Esophagus muscularis mucosa (tissue), 4 donors: ENCODE data around the gene ITPR2. TPM values are rescaled to one million over a fixed set of nuclear protein-coding genes. Genes with fewer than 3 reads are reported as not detected.
A peak's percentile ranks its signal among the peaks of the same experiment; 100 is the strongest.

Source experiments
- DNase-seq: peaks from one replicate; pipeline ENCODE4 v3.0.0-alpha.2; 2017; ENCODE audit errors: extremely low spot score
- H3K27ac ChIP-seq, 4 donors: fragments of 200-600 bp; sonication (generic); replicated peaks in 1 of 4; 1 replicate in 3 of 4; 2 replicates in 1 of 4; pipeline ENCODE4 v1.5.1; 2016 to 2019; ENCODE audit warnings: mild to moderate bottlenecking in 1 of 4
- H3K27me3 ChIP-seq, 4 donors: fragments of 200-600 bp; sonication (generic); one replicate each; pipeline versions ENCODE4 v1.5.1 to v1.6.0; 2016 to 2019
- H3K36me3 ChIP-seq, 4 donors: fragments of 200-600 bp; sonication (generic); one replicate each; pipeline ENCODE4 v1.5.1; 2016 to 2019
- H3K4me1 ChIP-seq, 4 donors: fragments of 200-600 bp; sonication (generic); one replicate each; pipeline ENCODE4 v1.5.1; 2016 to 2019
- H3K4me3 ChIP-seq, 4 donors: fragments of 200-600 bp; sonication (generic); 1 replicate in 2 of 4; 2 replicates in 2 of 4; pipeline ENCODE4 v1.5.1; 2016 to 2019; ENCODE audit warnings: mild to moderate bottlenecking in 4 of 4, moderate library complexity in 1 of 4
- H3K9me3 ChIP-seq, 4 donors: fragments of 200-600 bp; sonication (generic); 1 replicate in 3 of 4; 2 replicates in 1 of 4; pipeline ENCODE4 v1.5.1; 2016 to 2019
- CTCF ChIP-seq, 3 experiments: fragments of 200-600 bp in 2 of 3; fragments of 450-650 bp in 1 of 3; sonication (generic) in 2 of 3; IDR thresholded peaks; one replicate each; pipeline ENCODE4 v1.5.1; 2017 to 2019; ENCODE audit warnings: antibody characterized with exemption in 3 of 3, mild to moderate bottlenecking in 2 of 3, moderate library complexity in 1 of 3
- EP300 ChIP-seq: sonication (generic); formaldehyde crosslinking; IDR thresholded peaks from one replicate; pipeline ENCODE4 v1.6.1; 2017; ENCODE audit warnings: antibody characterized with exemption
- POLR2A ChIP-seq: fragments of 450-650 bp; IDR thresholded peaks from one replicate; pipeline ENCODE4 v1.6.1; 2017; ENCODE audit warnings: antibody characterized with exemption, moderate library complexity, mild to moderate bottlenecking, low read depth
- POLR2AphosphoS5 ChIP-seq, 2 donors: sonication (generic); formaldehyde crosslinking; IDR thresholded peaks; one replicate each; pipeline ENCODE4 v1.6.1; 2017; ENCODE audit warnings: antibody characterized with exemption in 2 of 2
- WGBS: methylation state at CpG from one replicate; pipeline ENCODE4 v1.1.5; 2018; 5-methylcytosine and 5-hydroxymethylcytosine counted together
- intact Hi-C: fragments of 100-400 bp; cut with DNase I; formaldehyde crosslinking; loops from one replicate; pipeline ENCODE4 v1.15.1; 2023
- total RNA-seq, 4 donors: library from RNA; depleted of rRNA; stranded (reverse); fragments of >200 nt; gene quantifications; one replicate each; pipeline versions ENCODE4 v1.1.0 to v1.2.1, GENCODE V29; 2016

ITPR2 gene
- total RNA-seq, 4 donors from 2014 or later: 23.7 to 26.6 (median 25.4) TPM

GRCh38 chr12:26853303-26854030, 20.5 kb upstream of the ITPR2 start:
- DNase-seq: peak; percentile 91
- H3K27ac ChIP-seq: no peak overlapping the region
- intact Hi-C loops: loop anchor here (1.0 to 10.0 kb wide), 2 partner anchors 32 to 161 kb away; partner anchors contain the start of gene TM7SF3
- no peaks in the 10 kb centered on the region for H3K9me3 ChIP-seq
- H3K4me3 ChIP-seq: no peak overlapping the region
- H3K4me1 ChIP-seq: peaks cover 0 to 10% (median 3%) of the 10 kb centered on the region in 4 donors
- H3K36me3 ChIP-seq: no peaks in the 10 kb centered on the region
- WGBS: 43% methylated on average over 9 of the region's 12 CpGs
- TF ChIP-seq POLR2A: no peak
- TF ChIP-seq EP300: no peak
- peak; percentile 85 to 93 (median 86) for TF ChIP-seq CTCF (IDR thresholded peaks at IDR 0.05)
- no peak for TF ChIP-seq POLR2AphosphoS5 (IDR thresholded peaks at IDR 0.05)
- no peaks in the 10 kb centered on the region for H3K27me3 ChIP-seq

- intact Hi-C loops: loop anchor here (10.0 kb wide), 1 partner anchor 164 kb away; the partner anchor contains the start of gene TM7SF3
- TF ChIP-seq EP300 (no peak), CTCF (IDR thresholded peaks at IDR 0.05) (no peak), POLR2A (no peak), POLR2AphosphoS5 (IDR thresholded peaks at IDR 0.05) (no peak)
- no peaks in the 10 kb centered on the region for H3K36me3 ChIP-seq
- H3K27ac ChIP-seq: no peak overlapping the region
- no peaks in the 10 kb centered on the region for H3K27me3 ChIP-seq
- DNase-seq: no peak
- WGBS: 60% methylated on average over 2 of the region's 2 CpGs
- H3K4me1 ChIP-seq: peaks cover 0 to 10% (median 6%) of the 10 kb centered on the region in 4 donors
- H3K4me3 ChIP-seq: no peak overlapping the region
- no peaks in the 10 kb centered on the region for H3K9me3 ChIP-seq
Observed at GRCh38 chr12:26851031-26851809, 18.2 kb upstream of the ITPR2 start.

- Histone ChIP-seq H3K4me1 (peaks cover 0 to 15% (median 9%) of the 10 kb centered on the region in 4 donors), H3K27me3 (no peaks in the 10 kb centered on the region), H3K36me3 (no peaks in the 10 kb centered on the region), H3K9me3 (no peaks in the 10 kb centered on the region), H3K27ac (no peak overlapping the region), H3K4me3 (no peak overlapping the region)
- intact Hi-C loops: no loop called here
- no peak for TF ChIP-seq POLR2A
- TF ChIP-seq EP300: no peak
- TF ChIP-seq CTCF (IDR thresholded peaks at IDR 0.05): no peak
- no peak for TF ChIP-seq POLR2AphosphoS5 (IDR thresholded peaks at IDR 0.05)
- no peak for DNase-seq
- WGBS: 87% methylated on average over 6 of the region's 6 CpGs
Observed at GRCh38 chr12:26848156-26848825, 15.3 kb upstream of the ITPR2 start.

GRCh38 chr12:26847431-26847830, 14.4 kb upstream of the ITPR2 start:
- H3K27me3 ChIP-seq: no peaks in the 10 kb centered on the region
- H3K27ac ChIP-seq: no peak overlapping the region
- peaks cover 0 to 15% (median 9%) of the 10 kb centered on the region in 4 donors for H3K4me1 ChIP-seq
- H3K36me3 ChIP-seq: no peaks in the 10 kb centered on the region
- intact Hi-C loops: no loop called here
- no peak for TF ChIP-seq POLR2A
- no peak for TF ChIP-seq EP300
- TF ChIP-seq POLR2AphosphoS5 (IDR thresholded peaks at IDR 0.05): no peak
- WGBS: 92% methylated on average over 5 of the region's 5 CpGs
- H3K9me3 ChIP-seq: no peaks in the 10 kb centered on the region
- H3K4me3 ChIP-seq: no peak overlapping the region
- DNase-seq: no peak

GRCh38 chr12:26846416-26846815, 13.4 kb upstream of the ITPR2 start:
- Histone ChIP-seq H3K9me3 (no peaks in the 10 kb centered on the region), H3K4me1 (peaks cover 0 to 15% (median 9%) of the 10 kb centered on the region in 4 donors), H3K27ac (no peak overlapping the region), H3K4me3 (no peak overlapping the region), H3K36me3 (no peaks in the 10 kb centered on the region), H3K27me3 (no peaks in the 10 kb centered on the region)
- WGBS: 80% methylated on average over 5 of the region's 5 CpGs
- intact Hi-C loops: no loop called here
- TF ChIP-seq EP300 (no peak), CTCF (IDR thresholded peaks at IDR 0.05) (no peak), POLR2AphosphoS5 (IDR thresholded peaks at IDR 0.05) (no peak), POLR2A (no peak)
- no peak for DNase-seq
